Caco-2 (cell line): ENCODE measurements around the gene CLDN19. TPM values are rescaled to one million over a fixed set of nuclear protein-coding genes. Genes with fewer than 3 reads are reported as not detected.

Source experiments
- BruUV-seq: library from RNA; stranded (reverse); fragments of 400-500 nt; replicated peaks from 2 replicates; lab custom pipeline; 2021; lab: Mats Ljungman, UMichigan
- CTCF ChIA-PET: fragments of 300-600 bp; sonication (Branson Sonifier 250); formaldehyde crosslinking; loops from one replicate; lab custom pipeline; 2022; ENCODE audit warnings: antibody characterized with exemption; lab: Charles Lee
- POLR2A ChIA-PET: fragments of 300-600 bp; sonication (Branson Sonifier 250); formaldehyde crosslinking; loops from one replicate; lab custom pipeline; 2022; ENCODE audit warnings: antibody characterized with exemption; lab: Charles Lee
- DNase-seq, 2 experiments: peaks; one replicate each; pipeline versions ENCODE4 v3.0.0 to v3.0.0-alpha.2; 2020 to 2022
- H3K27me3 ChIP-seq: replicated peaks from 2 replicates; pipeline ENCODE4 v1.6.0; 2011; ENCODE audit warnings: low read length; ENCODE audit not compliant: control insufficient read depth, insufficient read depth
- H3K36me3 ChIP-seq: 2 replicates; pipeline ENCODE4 v1.5.1; 2011; ENCODE audit warnings: low read length; ENCODE audit not compliant: control insufficient read depth, insufficient read depth
- H3K4me1 ChIP-seq: fragments of 250-450 bp; sonication (Bioruptor Pico); 2 replicates; pipeline ENCODE4 v1.5.1; 2020; ENCODE audit warnings: mild to moderate bottlenecking
- H3K4me3 ChIP-seq: 2 replicates; pipeline ENCODE4 v1.5.1; 2011; ENCODE audit warnings: low read depth, mild to moderate bottlenecking, control low read depth, low read length
- H3K9me3 ChIP-seq: fragments of 250-450 bp; sonication (Bioruptor Pico); 2 replicates; pipeline ENCODE4 v1.5.1; 2020; ENCODE audit warnings: mild to moderate bottlenecking, moderate library complexity
- H3K27ac Mint-ChIP-seq: one replicate; pipeline ENCODE4 v1.8.0; 2022; ENCODE audit warnings: mixed read lengths; ENCODE audit not compliant: unreplicated experiment
- H3K27me3 Mint-ChIP-seq: one replicate; pipeline ENCODE4 v1.8.0; 2022; ENCODE audit warnings: mixed read lengths; ENCODE audit not compliant: insufficient read depth, unreplicated experiment
- H3K36me3 Mint-ChIP-seq: one replicate; pipeline ENCODE4 v1.8.0; 2022; ENCODE audit warnings: mild to moderate bottlenecking, mixed read lengths; ENCODE audit not compliant: insufficient read depth, unreplicated experiment
- H3K4me1 Mint-ChIP-seq: one replicate; pipeline ENCODE4 v1.8.0; 2022; ENCODE audit warnings: low read depth, mixed read lengths; ENCODE audit not compliant: unreplicated experiment
- H3K4me3 Mint-ChIP-seq: one replicate; pipeline ENCODE4 v1.8.0; 2022; ENCODE audit warnings: mild to moderate bottlenecking, moderate library complexity, mixed read lengths; ENCODE audit not compliant: unreplicated experiment
- H3K9me3 Mint-ChIP-seq: one replicate; pipeline ENCODE4 v1.8.0; 2022; ENCODE audit warnings: mixed read lengths; ENCODE audit not compliant: unreplicated experiment
- CTCF ChIP-seq, 2 experiments: fragments of 200-600 bp in 1 of 2; IDR thresholded peaks; 1 replicate in 1 of 2; 2 replicates in 1 of 2; pipeline versions ENCODE4 v1.5.1 to v1.8.0; 2011 to 2022; ENCODE audit warnings: antibody characterized with exemption in 1 of 2, control low read depth in 1 of 2, inconsistent platforms in 1 of 2, low read depth in 1 of 2, low read length in 1 of 2, mild to moderate bottlenecking in 1 of 2, moderate library complexity in 1 of 2; ENCODE audit not compliant: insufficient read depth in 1 of 2, severe bottlenecking in 1 of 2, unreplicated experiment in 1 of 2
- intact Hi-C: fragments of 100-400 bp; cut with micrococcal nuclease; formaldehyde crosslinking; loops from one replicate; pipeline ENCODE4 v1.10.0; 2022; ENCODE audit not compliant: unreplicated experiment
- total RNA-seq: library from RNA; stranded (reverse); gene quantifications from 2 replicates; pipeline ENCODE4 v1.2.3, GENCODE V29; 2022

Gene CLDN19
- total RNA-seq, 1 experiment from 2014 or later: 4.0 TPM

DNA sequence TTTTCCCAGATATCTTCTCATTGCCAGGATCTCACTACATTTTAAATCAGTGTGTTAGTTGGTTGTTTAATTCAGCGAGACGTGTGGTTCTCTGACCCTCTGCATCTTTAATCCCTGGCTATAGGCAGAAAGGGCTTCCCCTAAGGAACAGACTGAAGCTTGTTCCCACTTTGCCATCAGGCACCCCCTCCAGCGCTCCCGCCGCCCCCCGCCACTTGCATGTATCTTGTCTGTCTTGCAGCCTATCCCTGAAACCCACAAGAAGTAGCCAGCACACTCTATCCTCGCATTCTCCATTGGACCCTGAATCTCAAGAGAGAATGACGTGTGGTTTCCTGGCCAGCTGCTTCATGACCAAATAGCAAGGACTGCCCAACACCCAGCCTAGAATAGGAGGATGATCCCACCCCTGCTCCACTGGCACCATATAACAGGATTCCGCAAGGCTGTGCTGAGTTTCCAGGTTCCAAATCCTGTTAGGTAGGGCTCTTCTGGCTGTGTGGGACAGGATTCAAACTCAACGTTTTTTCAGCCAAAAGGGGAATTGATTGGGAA, 7.8 kb downstream of the CLDN19 start:
- intact Hi-C loops: no loop called here
- POLR2A ChIA-PET: no interaction called here

GRCh38 chr1:42731585-42731984, 8.5 kb downstream of the CLDN19 start:
- POLR2A ChIA-PET: no interaction called here
- no peaks in the 10 kb centered on the region for H3K9me3 Mint-ChIP-seq
- H3K36me3 Mint-ChIP-seq: no peaks in the 10 kb centered on the region
- intact Hi-C loops: loop anchor here (1.0 kb wide), 1 partner anchor 153 kb away; no protein-coding TSS in a partner anchor
- CTCF ChIA-PET: no interaction called here
- H3K4me3 ChIP-seq: no peak overlapping the region
- H3K4me3 Mint-ChIP-seq: no peak overlapping the region
- DNase-seq: no peak
- BruUV-seq: no TSS peak
- no peaks in the 10 kb centered on the region for H3K27me3 ChIP-seq
- no peak overlapping the region for H3K27ac Mint-ChIP-seq
- H3K27me3 Mint-ChIP-seq: no peaks in the 10 kb centered on the region
- TF ChIP-seq CTCF (IDR thresholded peaks at IDR 0.05; ENCODE audit: insufficient read depth in 1 of 2, low read depth in 1 of 2, low read length in 1 of 2, severe bottlenecking in 1 of 2, unreplicated experiment in 1 of 2): no peak
- no peaks in the 10 kb centered on the region for H3K36me3 ChIP-seq
- no peaks in the 10 kb centered on the region for H3K9me3 ChIP-seq
- H3K4me1 ChIP-seq: peaks cover 11% of the 10 kb centered on the region; the same call in 1 of the 2 replicates
- H3K4me1 Mint-ChIP-seq: peaks cover 3% of the 10 kb centered on the region

More for the DNA sequence above, 7.8 kb downstream of the CLDN19 start:
- no peaks in the 10 kb centered on the region for H3K27me3 ChIP-seq
- Mint-ChIP-seq H3K27ac (no peak overlapping the region), H3K27me3 (no peaks in the 10 kb centered on the region), H3K36me3 (no peaks in the 10 kb centered on the region), H3K4me1 (peaks cover 10% of the 10 kb centered on the region), H3K4me3 (no peak overlapping the region), H3K9me3 (no peaks in the 10 kb centered on the region)
- DNase-seq: no peak
- H3K4me3 ChIP-seq: no peak overlapping the region
- H3K36me3 ChIP-seq: no peaks in the 10 kb centered on the region
- BruUV-seq: no TSS peak
- no peaks in the 10 kb centered on the region for H3K9me3 ChIP-seq
- CTCF ChIA-PET: no interaction called here
- no peak for TF ChIP-seq CTCF (IDR thresholded peaks at IDR 0.05; ENCODE audit: insufficient read depth in 1 of 2, low read depth in 1 of 2, low read length in 1 of 2, severe bottlenecking in 1 of 2, unreplicated experiment in 1 of 2)
- peaks cover 11% of the 10 kb centered on the region; the same call in 1 of the 2 replicates for H3K4me1 ChIP-seq

- Mint-ChIP-seq H3K27ac (no peak overlapping the region), H3K27me3 (no peaks in the 10 kb centered on the region), H3K36me3 (no peaks in the 10 kb centered on the region), H3K9me3 (no peaks in the 10 kb centered on the region), H3K4me1 (no peaks in the 10 kb centered on the region), H3K4me3 (no peak overlapping the region)
- peak in 1 of 2 experiments; percentile 55 for DNase-seq
- H3K4me1 ChIP-seq: peaks cover 11% of the 10 kb centered on the region; the same call in 1 of the 2 replicates
- ChIA-PET POLR2A (no interaction called here), CTCF (interaction anchor here (0.7 kb wide), 1 partner anchor 72 kb away, joined by 6 read pairs; no protein-coding TSS in a partner anchor)
- H3K9me3 ChIP-seq: no peaks in the 10 kb centered on the region
- H3K27me3 ChIP-seq: no peaks in the 10 kb centered on the region
- no peak overlapping the region for H3K4me3 ChIP-seq
- peak in 1 of 2 experiments; percentile 25 for TF ChIP-seq CTCF (IDR thresholded peaks at IDR 0.05; ENCODE audit: insufficient read depth in 1 of 2, low read depth in 1 of 2, low read length in 1 of 2, severe bottlenecking in 1 of 2, unreplicated experiment in 1 of 2)
- BruUV-seq: no TSS peak
- no peaks in the 10 kb centered on the region for H3K36me3 ChIP-seq
- intact Hi-C loops: loop anchor here (1.0 kb wide), 1 partner anchor 153 kb away; no protein-coding TSS in a partner anchor
These were observed 9.0 kb downstream of the CLDN19 start for GRCh38 chr1:42730988-42731387.
